Activated CD4-positive, alpha-beta T cell treated with anti-CD3 and anti-CD28 coated beads, Interleukin-2, amount 10 ng/mL, durations not matched to agents 7 days and 5 days (primary cell): ENCODE data around the gene AP3D1. TPM values are rescaled to one million over a fixed set of nuclear protein-coding genes. Genes with fewer than 3 reads are reported as not detected.
"Not testable (repeated sequence)": the region's sequence is repeated elsewhere in the genome, so short reads cannot be mapped to it uniquely, and the experiment has no call there.

Source experiments
- CTCF ChIA-PET: fragments of 350-600 bp; sonication (Branson Sonifier 250); formaldehyde crosslinking; loops from one replicate; lab custom pipeline; 2021; ENCODE audit warnings: antibody characterized with exemption; lab: Charles Lee
- POLR2A ChIA-PET: fragments of 350-600 bp; sonication (Branson Sonifier 250); formaldehyde crosslinking; loops from one replicate; lab custom pipeline; 2021; ENCODE audit warnings: antibody characterized with exemption; lab: Charles Lee
- DNase-seq: peaks from one replicate; pipeline ENCODE4 v3.0.0-alpha.2; 2020
- H3K27ac Mint-ChIP-seq: one replicate; pipeline ENCODE4 v1.8.0; 2021; ENCODE audit warnings: mild to moderate bottlenecking, moderate library complexity, mixed read lengths
- H3K27me3 Mint-ChIP-seq: one replicate; pipeline ENCODE4 v1.8.0; 2021; ENCODE audit warnings: mixed read lengths
- H3K36me3 Mint-ChIP-seq: one replicate; pipeline ENCODE4 v1.8.0; 2021; ENCODE audit warnings: low read depth, mixed read lengths
- H3K4me1 Mint-ChIP-seq: one replicate; pipeline ENCODE4 v1.8.0; 2021; ENCODE audit warnings: mixed read lengths
- H3K4me3 Mint-ChIP-seq: one replicate; pipeline ENCODE4 v1.8.0; 2021; ENCODE audit warnings: mild to moderate bottlenecking, moderate library complexity, mixed read lengths
- H3K9me3 Mint-ChIP-seq: one replicate; pipeline ENCODE4 v1.8.0; 2021; ENCODE audit warnings: mixed read lengths
- total RNA-seq, 2 experiments: library from RNA; stranded (reverse); gene quantifications; one replicate each; pipeline ENCODE4 v1.2.3, GENCODE V29; 2021

AP3D1 gene
- total RNA-seq, 2 experiments from 2014 or later, result 95.7 to 95.8 TPM

- peaks cover 31% of the 10 kb centered on the region for H3K36me3 Mint-ChIP-seq
- DNase-seq, result no peak
- H3K9me3 Mint-ChIP-seq, result no peaks in the 10 kb centered on the region
- H3K27ac Mint-ChIP-seq, result no peak overlapping the region
- POLR2A ChIA-PET, result no interaction called here
- CTCF ChIA-PET, result no interaction called here
- H3K4me1 Mint-ChIP-seq, result peaks cover 12% of the 10 kb centered on the region
- H3K27me3 Mint-ChIP-seq, result no peaks in the 10 kb centered on the region
- H3K4me3 Mint-ChIP-seq, result no peak overlapping the region
Measured at GRCh38 chr19:2100719-2101061, 50.7 kb downstream of the AP3D1 start.

- peaks cover 12% of the 10 kb centered on the region for H3K4me1 Mint-ChIP-seq
- ChIA-PET POLR2A (no interaction called here), CTCF (no interaction called here)
- H3K36me3 Mint-ChIP-seq, result peaks cover 29% of the 10 kb centered on the region
- no peak for DNase-seq
- H3K27me3 Mint-ChIP-seq, result no peaks in the 10 kb centered on the region
- H3K27ac Mint-ChIP-seq, result peak overlapping the region; percentile 52
- no peak overlapping the region for H3K4me3 Mint-ChIP-seq
- H3K9me3 Mint-ChIP-seq, result no peaks in the 10 kb centered on the region
Measured at GRCh38 chr19:2099937-2100718, 51.2 kb downstream of the AP3D1 start.

- no peaks in the 10 kb centered on the region for H3K9me3 Mint-ChIP-seq
- H3K4me1 Mint-ChIP-seq, result peaks cover 15% of the 10 kb centered on the region
- POLR2A ChIA-PET, result no interaction called here
- H3K27me3 Mint-ChIP-seq, result no peaks in the 10 kb centered on the region
- DNase-seq, result no peak
- peaks cover 31% of the 10 kb centered on the region for H3K36me3 Mint-ChIP-seq
- CTCF ChIA-PET, result interaction anchor here (0.5 kb wide), 1 partner anchor 293 kb away, joined by 3 read pairs; no protein-coding TSS in a partner anchor
- H3K27ac Mint-ChIP-seq, result no peak overlapping the region
- H3K4me3 Mint-ChIP-seq, result no peak overlapping the region
Measured at GRCh38 chr19:2099054-2099501, 52.3 kb downstream of the AP3D1 start.

- Mint-ChIP-seq H3K36me3 (peaks cover 32% of the 10 kb centered on the region), H3K27ac (peak overlapping the region; percentile 64), H3K27me3 (no peaks in the 10 kb centered on the region), H3K9me3 (no peaks in the 10 kb centered on the region), H3K4me1 (peaks cover 22% of the 10 kb centered on the region), H3K4me3 (peak overlapping the region; percentile 82)
- POLR2A ChIA-PET, result no interaction called here
- CTCF ChIA-PET, result interaction anchor here (0.8 to 1.4 kb wide), 3 partner anchors 10 to 54 kb away, joined by 3 to 4 read pairs (median 3); partner anchors contain the start of gene AP3D1
- no peak for DNase-seq
Measured at GRCh38 chr19:2097886-2098327, 53.5 kb downstream of the AP3D1 start.

GRCh38 chr19:2097203-2097885 is 54.0 kb downstream of the AP3D1 start:
- Mint-ChIP-seq H3K4me1 (peaks cover 25% of the 10 kb centered on the region), H3K4me3 (peak overlapping the region; percentile 82)

GRCh38 chr19:2096480-2097202 is 54.7 kb downstream of the AP3D1 start, which contains the start of gene IZUMO4:
IZUMO4 (plus strand) TSS chr19:2096915; CDS start chr19:2096946, 31 bp downstream.
- H3K4me1 Mint-ChIP-seq, result peaks cover 31% of the 10 kb centered on the region
- DNase-seq, result peak; percentile 99
- H3K4me3 Mint-ChIP-seq, result peak within 1 kb of the TSS; percentile 99
- no peaks in the 10 kb centered on the region for H3K9me3 Mint-ChIP-seq
- ChIA-PET POLR2A (no interaction called here), CTCF (interaction anchor here (0.8 to 4.4 kb wide), 5 partner anchors 9 to 55 kb away, joined by 3 to 33 read pairs (median 3); partner anchors contain the start of gene AP3D1)
- no peaks in the 10 kb centered on the region for H3K27me3 Mint-ChIP-seq
- peak within 1 kb of the TSS; percentile 93 for H3K27ac Mint-ChIP-seq
- H3K36me3 Mint-ChIP-seq, result peaks cover 30% of the 10 kb centered on the region

More at GRCh38 chr19:2097203-2097885, 54.0 kb downstream of the AP3D1 start:
- peak overlapping the region; percentile 93 for H3K27ac Mint-ChIP-seq
- ChIA-PET CTCF (interaction anchor here (0.6 to 1.4 kb wide), 5 partner anchors 10 to 58 kb away, joined by 3 to 4 read pairs (median 3); partner anchors contain the start of gene AP3D1), POLR2A (no interaction called here)
- no peaks in the 10 kb centered on the region for H3K9me3 Mint-ChIP-seq
- H3K36me3 Mint-ChIP-seq, result peaks cover 35% of the 10 kb centered on the region
- no peaks in the 10 kb centered on the region for H3K27me3 Mint-ChIP-seq
- DNase-seq, result peak; percentile 51

- H3K9me3 Mint-ChIP-seq, result no peaks in the 10 kb centered on the region
- peak within 1 kb of the TSS; percentile 99 for H3K4me3 Mint-ChIP-seq
- CTCF ChIA-PET, result interaction anchor here (0.9 to 4.4 kb wide), 3 partner anchors 11 to 44 kb away, joined by 3 to 33 read pairs (median 3); no protein-coding TSS in a partner anchor
- DNase-seq, result peak; percentile 85
- H3K27me3 Mint-ChIP-seq, result no peaks in the 10 kb centered on the region
- POLR2A ChIA-PET, result no interaction called here
- H3K4me1 Mint-ChIP-seq, result peaks cover 32% of the 10 kb centered on the region
- H3K36me3 Mint-ChIP-seq, result peaks cover 29% of the 10 kb centered on the region
- H3K27ac Mint-ChIP-seq, result peak within 1 kb of the TSS; percentile 93
Measured at GRCh38 chr19:2096034-2096479, 55.3 kb downstream of the AP3D1 start, which contains the start of gene MOB3A. MOB3A (minus strand) TSS chr19:2096326; CDS start chr19:2078560, 17,766 bp downstream.

GRCh38 chr19:2091926-2092525 is 59.3 kb downstream of the AP3D1 start:
- CTCF ChIA-PET, result interaction anchor here (0.6 to 4.4 kb wide), 4 partner anchors 7 to 1466 kb away, joined by 3 to 33 read pairs (median 6); partner anchors contain the start of gene MFSD12
- DNase-seq, H3K27ac Mint-ChIP-seq, H3K27me3 Mint-ChIP-seq, H3K4me3 Mint-ChIP-seq, H3K9me3 Mint-ChIP-seq: not testable (repeated sequence)
- POLR2A ChIA-PET, result interaction anchor here (0.5 kb wide), 1 partner anchor 222 kb away, joined by 4 read pairs; no protein-coding TSS in a partner anchor
- Mint-ChIP-seq H3K4me1 (peaks cover 63% of the 10 kb centered on the region), H3K36me3 (peaks cover 54% of the 10 kb centered on the region)

- CTCF ChIA-PET, result interaction anchor here (2.3 kb wide), 1 partner anchor 20 kb away, joined by 9 read pairs; no protein-coding TSS in a partner anchor
- peak overlapping the region; percentile 63 for H3K4me3 Mint-ChIP-seq
Measured at GRCh38 chr19:2089727-2090053, 61.7 kb downstream of the AP3D1 start.

GRCh38 chr19:2089001-2089711 is 62.2 kb downstream of the AP3D1 start:
- H3K27ac Mint-ChIP-seq, result peak overlapping the region; percentile 93
- H3K36me3 Mint-ChIP-seq, result peaks cover 59% of the 10 kb centered on the region
- POLR2A ChIA-PET, result no interaction called here
- CTCF ChIA-PET, result interaction anchor here (2.3 kb wide), 1 partner anchor 19 kb away, joined by 9 read pairs; no protein-coding TSS in a partner anchor
- H3K9me3 Mint-ChIP-seq, result no peaks in the 10 kb centered on the region
- peak overlapping the region; percentile 38 for H3K4me3 Mint-ChIP-seq
- DNase-seq, result no peak
- H3K4me1 Mint-ChIP-seq, result peaks cover 71% of the 10 kb centered on the region
- no peaks in the 10 kb centered on the region for H3K27me3 Mint-ChIP-seq

More at GRCh38 chr19:2089727-2090053, 61.7 kb downstream of the AP3D1 start:
- H3K27me3 Mint-ChIP-seq, result no peaks in the 10 kb centered on the region
- H3K27ac Mint-ChIP-seq, result peak overlapping the region; percentile 93
- H3K9me3 Mint-ChIP-seq, result no peaks in the 10 kb centered on the region
- H3K4me1 Mint-ChIP-seq, result peaks cover 74% of the 10 kb centered on the region
- POLR2A ChIA-PET, result interaction anchor here (0.6 kb wide), 1 partner anchor 8 kb away, joined by 3 read pairs; no protein-coding TSS in a partner anchor
- H3K36me3 Mint-ChIP-seq, result peaks cover 59% of the 10 kb centered on the region
- DNase-seq, result no peak

- H3K4me1 Mint-ChIP-seq, result peaks cover 62% of the 10 kb centered on the region
- DNase-seq, result peak; percentile 50
- H3K9me3 Mint-ChIP-seq, result no peaks in the 10 kb centered on the region
- no peaks in the 10 kb centered on the region for H3K27me3 Mint-ChIP-seq
- POLR2A ChIA-PET, result no interaction called here
- H3K36me3 Mint-ChIP-seq, result peaks cover 64% of the 10 kb centered on the region
- H3K27ac Mint-ChIP-seq, result peak overlapping the region; percentile 93
- H3K4me3 Mint-ChIP-seq, result peak overlapping the region; percentile 56
- CTCF ChIA-PET, result interaction anchor here (0.6 to 5.6 kb wide), 5 partner anchors 7 to 153 kb away, joined by 3 to 33 read pairs (median 3); partner anchors contain the start of genes IZUMO4 and MOB3A
Measured at GRCh38 chr19:2087621-2088100, 63.7 kb downstream of the AP3D1 start.
